Osteoblast (primary cell): Measurements from ENCODE around the gene DLG5. TPM values are rescaled to one million over a fixed set of nuclear protein-coding genes. Genes with fewer than 3 reads are reported as not detected.

ENCODE experiments used
- DNase-seq: peaks from one replicate; pipeline ENCODE4 v3.0.0; 2011; ENCODE audit warnings: low spot score, mixed read lengths; ENCODE audit not compliant: insufficient read length; ENCODE audit errors: missing footprints
- H2AFZ ChIP-seq: 2 replicates; pipeline ENCODE4 v1.6.0; 2011; ENCODE audit warnings: mild to moderate bottlenecking, low read length
- H3K27ac ChIP-seq: 2 replicates; pipeline ENCODE4 v1.5.1; 2011; ENCODE audit warnings: mild to moderate bottlenecking, low read depth, low read length, moderate library complexity
- H3K27me3 ChIP-seq: 2 replicates; pipeline ENCODE4 v1.6.0; 2012; ENCODE audit warnings: mild to moderate bottlenecking, control low read depth, inconsistent platforms, low read length, moderate library complexity; ENCODE audit not compliant: insufficient read depth
- H3K36me3 ChIP-seq: 2 replicates; pipeline ENCODE4 v1.5.1; 2011; ENCODE audit warnings: mild to moderate bottlenecking, low read length, control low read depth, moderate library complexity; ENCODE audit not compliant: insufficient read depth
- H3K4me1 ChIP-seq: 2 replicates; pipeline ENCODE4 v1.5.1; 2011; ENCODE audit warnings: mild to moderate bottlenecking, low read length, control low read depth, moderate library complexity; ENCODE audit not compliant: insufficient read depth
- H3K4me2 ChIP-seq: 2 replicates; pipeline ENCODE4 v1.6.0; 2011; ENCODE audit warnings: mild to moderate bottlenecking, low read length; ENCODE audit not compliant: insufficient read depth
- H3K4me3 ChIP-seq: fragments of 200-600 bp; sonication (generic); 3 replicates; pipeline ENCODE4 v1.5.1; 2012; ENCODE audit warnings: mild to moderate bottlenecking, low read length, inconsistent platforms; ENCODE audit not compliant: insufficient read depth
- H3K79me2 ChIP-seq: 2 replicates; pipeline ENCODE4 v1.6.0; 2012; ENCODE audit warnings: mild to moderate bottlenecking, low read length, control low read depth, inconsistent platforms; ENCODE audit not compliant: insufficient read depth
- H3K9me3 ChIP-seq: 2 replicates; pipeline ENCODE4 v1.5.1; 2011; ENCODE audit warnings: low read depth, low read length, control low read depth
- H4K20me1 ChIP-seq: 2 replicates; pipeline ENCODE4 v1.6.0; 2012; ENCODE audit warnings: mild to moderate bottlenecking, low read length, control low read depth; ENCODE audit not compliant: insufficient read depth
- CTCF ChIP-seq: IDR thresholded peaks from 2 replicates; pipeline ENCODE4 v1.5.1; 2011; ENCODE audit warnings: mild to moderate bottlenecking, low read depth, low read length, moderate library complexity; ENCODE audit errors: extremely low read depth
- total RNA-seq: library from RNA; depleted of rRNA; stranded (reverse); fragments of >200 nt; gene quantifications from 2 replicates; pipeline ENCODE4 v1.2.3, GENCODE V29; 2012

The DLG5 gene
- total RNA-seq, 1 donor, result 51.4 TPM

GRCh38 chr10:77834540-77834939 is 92.0 kb downstream of the DLG5 start:
- H3K4me2 ChIP-seq, result no peak overlapping the region
- TF ChIP-seq CTCF, result no peak
- no peaks in the 10 kb centered on the region for H3K27me3 ChIP-seq
- DNase-seq, result peak; percentile 44
- H3K9me3 ChIP-seq, result no peaks in the 10 kb centered on the region
- H3K4me1 ChIP-seq, result peaks cover 3% of the 10 kb centered on the region
- no peak overlapping the region for H3K4me3 ChIP-seq
- H2AFZ ChIP-seq, result no peak overlapping the region
- peaks cover 40% of the 10 kb centered on the region for H3K36me3 ChIP-seq
- no peak overlapping the region for H3K27ac ChIP-seq
- peaks cover 24% of the 10 kb centered on the region for H4K20me1 ChIP-seq
- no peaks in the 10 kb centered on the region for H3K79me2 ChIP-seq

- no peaks in the 10 kb centered on the region for H3K79me2 ChIP-seq
- H4K20me1 ChIP-seq, result peaks cover 24% of the 10 kb centered on the region
- H3K4me3 ChIP-seq, result no peak overlapping the region
- no peaks in the 10 kb centered on the region for H3K27me3 ChIP-seq
- no peak overlapping the region for H3K27ac ChIP-seq
- peak; percentile 15 for DNase-seq
- TF ChIP-seq CTCF, result no peak
- peaks cover 44% of the 10 kb centered on the region for H3K36me3 ChIP-seq
- no peak overlapping the region for H3K4me2 ChIP-seq
- H3K4me1 ChIP-seq, result peaks cover 3% of the 10 kb centered on the region
- H3K9me3 ChIP-seq, result no peaks in the 10 kb centered on the region
- no peak overlapping the region for H2AFZ ChIP-seq
Measured at GRCh38 chr10:77833792-77834191, 92.8 kb downstream of the DLG5 start.

- Histone ChIP-seq H3K79me2 (no peaks in the 10 kb centered on the region), H3K9me3 (no peaks in the 10 kb centered on the region), H3K27ac (no peak overlapping the region), H3K27me3 (no peaks in the 10 kb centered on the region), H3K36me3 (peaks cover 44% of the 10 kb centered on the region), H2AFZ (no peak overlapping the region), H3K4me2 (no peak overlapping the region), H4K20me1 (peaks cover 22% of the 10 kb centered on the region), H3K4me3 (no peak overlapping the region), H3K4me1 (peaks cover 3% of the 10 kb centered on the region)
- TF ChIP-seq CTCF, result no peak
- no peak for DNase-seq
Measured at GRCh38 chr10:77833225-77833624, 93.3 kb downstream of the DLG5 start.

- Histone ChIP-seq H3K9me3 (no peaks in the 10 kb centered on the region), H3K4me2 (no peak overlapping the region), H4K20me1 (peaks cover 13% of the 10 kb centered on the region), H3K27ac (no peak overlapping the region), H2AFZ (no peak overlapping the region), H3K79me2 (no peaks in the 10 kb centered on the region), H3K4me3 (no peak overlapping the region), H3K36me3 (peaks cover 44% of the 10 kb centered on the region), H3K4me1 (peaks cover under 1% of the 10 kb centered on the region), H3K27me3 (no peaks in the 10 kb centered on the region)
- peak; percentile 29 for DNase-seq
- TF ChIP-seq CTCF, result no peak
Measured at GRCh38 chr10:77832238-77832637, 94.3 kb downstream of the DLG5 start.
